Thymus (tissue), 11 donors: ENCODE data around the gene ARPIN. TPM values are rescaled to one million over a fixed set of nuclear protein-coding genes. Genes with fewer than 3 reads are reported as not detected.
"Not testable (repeated sequence)": the region's sequence is repeated elsewhere in the genome, so short reads cannot be mapped to it uniquely, and the experiment has no call there.

Experiments
- DNase-seq, 9 donors: peaks; one replicate each; pipeline ENCODE4 v3.0.0-alpha.2; 2013; ENCODE audit warnings: low spot score in 9 of 9, low read depth in 6 of 9, missing footprints in 1 of 9
- H3K27ac ChIP-seq, 2 donors: one replicate each; pipeline ENCODE4 v1.5.1; 2013; ENCODE audit warnings: control low read depth in 1 of 2, low read depth in 1 of 2, low read length in 1 of 2, mild to moderate bottlenecking in 1 of 2, moderate library complexity in 1 of 2
- H3K27me3 ChIP-seq, 2 donors: one replicate each; pipeline ENCODE4 v1.5.1; 2013; ENCODE audit warnings: low read length in 1 of 2; ENCODE audit not compliant: control insufficient read depth in 2 of 2, insufficient read depth in 1 of 2
- H3K36me3 ChIP-seq, 2 donors: one replicate each; pipeline ENCODE4 v1.5.1; 2013; ENCODE audit warnings: low read length in 1 of 2, mild to moderate bottlenecking in 1 of 2, moderate library complexity in 1 of 2; ENCODE audit not compliant: control insufficient read depth in 2 of 2, insufficient read depth in 2 of 2
- H3K4me1 ChIP-seq, 2 donors: one replicate each; pipeline ENCODE4 v1.5.1; 2013; ENCODE audit warnings: low read length in 2 of 2; ENCODE audit not compliant: control insufficient read depth in 2 of 2, insufficient read depth in 2 of 2
- H3K4me3 ChIP-seq, 2 donors: one replicate each; pipeline ENCODE4 v1.5.1; 2013; ENCODE audit warnings: low read length in 2 of 2, control low read depth in 1 of 2, mild to moderate bottlenecking in 1 of 2
- H3K9me3 ChIP-seq, 2 donors: one replicate each; pipeline ENCODE4 v1.5.1; 2013; ENCODE audit warnings: low read length in 1 of 2, mild to moderate bottlenecking in 1 of 2; ENCODE audit not compliant: control insufficient read depth in 2 of 2, insufficient read depth in 1 of 2
- WGBS: extraction: QIAGEN DNeasy Blood & Tissue Kit; methylation state at CpG from one replicate; pipeline ENCODE4 v1.1.7; 2013; 5-methylcytosine and 5-hydroxymethylcytosine counted together
- polyA plus RNA-seq: library from polyadenylated mRNA; stranded (reverse); fragments of 200-250 nt; gene quantifications from one replicate; pipeline ENCODE4 v1.2.3, GENCODE V29; 2013
- total RNA-seq: library from RNA; stranded (reverse); fragments of 120-200 nt; gene quantifications from one replicate; pipeline ENCODE4 v1.2.4, GENCODE V29; 2013
- donor health status: healthy.

Gene ARPIN
- total and polyA plus RNA-seq, 2 donors, result 2.7 to 7.8 TPM

DNA sequence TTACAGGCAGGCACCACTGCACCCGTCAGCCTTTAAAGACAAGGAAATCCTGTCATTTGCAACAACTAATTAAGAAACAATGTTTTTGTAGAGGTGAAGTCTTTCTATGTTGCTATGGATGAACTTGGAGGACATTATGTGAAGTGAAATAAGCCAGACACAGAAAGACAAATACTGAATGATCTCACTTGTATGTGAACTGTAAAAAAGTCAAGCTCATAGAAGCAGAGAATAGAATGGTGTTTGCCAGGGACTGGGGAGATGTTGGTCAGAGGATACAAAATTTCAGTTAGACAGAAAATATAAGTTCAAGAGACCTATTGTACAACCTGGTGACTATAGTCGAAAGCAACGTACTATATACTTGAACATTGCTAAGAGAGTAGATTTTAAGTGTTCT lies 27.2 kb upstream of the ARPIN start:
- Histone ChIP-seq H3K9me3 (no peaks in the 10 kb centered on the region), H3K36me3 (no peaks in the 10 kb centered on the region), H3K4me3 (no peak overlapping the region), H3K4me1 (peaks cover 4 to 17% of the 10 kb centered on the region in 2 donors), H3K27me3 (no peaks in the 10 kb centered on the region), H3K27ac (no peak overlapping the region)
- WGBS, result 98% methylated on average over 3 of the region's 3 CpGs
- no peak for DNase-seq

DNA sequence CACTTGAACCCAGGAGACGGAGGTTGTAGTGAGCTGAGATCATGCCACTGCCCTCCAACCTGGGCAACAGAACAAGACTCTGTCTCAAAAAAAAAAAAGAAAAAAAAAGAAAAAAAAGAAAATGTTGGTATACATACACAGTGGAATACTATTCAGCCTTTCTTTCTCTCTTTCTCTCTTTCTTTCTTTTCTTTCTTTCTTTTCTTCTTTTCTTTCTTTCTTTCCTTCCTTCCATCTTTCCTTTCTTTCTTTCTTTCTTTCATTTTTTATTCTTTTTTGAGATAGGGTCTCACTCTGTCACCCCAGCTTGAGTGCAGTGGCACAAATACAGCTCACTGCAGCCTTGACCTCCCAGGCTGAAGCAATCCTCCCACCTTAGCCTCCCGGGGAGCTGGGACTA lies 26.6 kb upstream of the ARPIN start:
- H3K27ac ChIP-seq, H3K36me3 ChIP-seq, H3K9me3 ChIP-seq, DNase-seq, H3K27me3 ChIP-seq, H3K4me3 ChIP-seq: not testable (repeated sequence)
- whole genome bisulfite sequencing, result 96% methylated on average over 2 of the region's 2 CpGs
- peaks cover 4 to 17% of the 10 kb centered on the region in 2 donors for H3K4me1 ChIP-seq

DNA sequence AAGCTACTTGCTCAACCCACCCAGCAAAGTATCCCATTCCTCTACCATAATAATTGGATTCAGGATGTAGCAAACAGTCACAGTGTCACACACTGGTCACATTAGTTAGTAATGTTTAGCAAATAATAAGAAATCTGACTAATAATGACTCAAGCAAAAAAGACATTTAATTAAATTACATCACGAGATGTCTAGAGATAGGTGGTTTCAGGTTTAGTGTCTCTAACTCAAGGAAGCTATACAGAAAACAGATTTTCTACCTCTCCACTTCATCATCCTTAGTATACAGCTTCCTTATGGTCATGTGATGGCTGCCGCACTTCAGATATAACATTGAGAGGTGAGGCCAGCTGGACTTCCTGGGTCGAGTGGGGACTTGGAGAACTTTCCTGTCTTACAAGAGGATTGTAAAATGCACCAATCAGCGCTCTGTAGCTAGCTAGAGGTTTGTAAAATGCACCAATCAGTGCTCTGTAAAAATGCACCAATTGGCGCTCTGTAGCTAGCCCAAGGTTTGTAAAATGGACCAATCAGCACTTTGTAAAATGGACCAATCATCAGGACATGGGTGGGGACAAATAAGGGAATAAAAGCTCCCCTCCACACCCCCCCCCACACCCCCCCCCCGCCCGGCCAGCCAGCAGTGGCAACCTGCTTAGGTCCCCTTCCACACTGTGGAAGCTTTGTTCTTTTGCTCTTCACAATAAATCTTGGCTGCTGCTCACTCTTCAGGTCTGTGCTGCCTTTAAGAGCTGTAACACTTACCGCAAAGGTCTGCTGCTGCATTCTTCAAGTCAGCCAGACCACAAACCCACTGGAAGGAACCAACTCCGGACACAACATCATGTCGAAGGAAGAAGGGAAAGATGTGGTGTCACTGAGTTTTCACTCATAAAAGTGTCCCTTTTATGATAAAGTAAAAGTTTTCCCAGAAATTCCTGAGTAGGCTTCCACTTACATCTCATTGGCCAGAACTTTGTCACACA lies 24.9 kb upstream of the ARPIN start:
- Histone ChIP-seq H3K27me3 (no peaks in the 10 kb centered on the region), H3K4me1 (peaks cover 4 to 17% of the 10 kb centered on the region in 2 donors), H3K36me3 (no peaks in the 10 kb centered on the region), H3K4me3 (no peak overlapping the region), H3K27ac (no peak overlapping the region), H3K9me3 (no peaks in the 10 kb centered on the region)
- peak in 1 of 9 donors; percentile 12 for DNase-seq
- 48% methylated on average over 10 of the region's 10 CpGs for WGBS

DNA sequence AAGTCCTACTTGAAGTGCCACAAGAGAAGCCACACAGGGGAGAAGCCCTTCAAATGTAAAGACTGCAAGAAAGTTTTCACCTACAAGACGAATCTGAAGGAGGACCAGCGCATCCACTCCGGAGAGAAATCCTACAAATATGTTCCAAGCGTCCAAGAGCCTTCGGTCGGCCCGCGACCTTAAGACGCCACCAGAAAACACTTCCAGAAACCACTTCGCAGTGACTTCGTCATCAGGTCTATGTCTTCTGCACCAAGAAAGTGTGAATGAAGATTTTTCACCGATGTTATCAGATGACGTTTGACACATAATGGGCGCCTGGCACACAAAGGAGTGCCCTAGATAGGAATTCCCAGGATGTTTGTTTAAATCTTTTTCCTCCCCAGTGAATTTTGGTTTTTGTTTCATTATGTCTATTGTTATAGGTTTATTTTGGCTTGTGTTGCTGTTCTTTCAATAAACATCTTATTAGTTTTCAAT lies 24.1 kb upstream of the ARPIN start:
- DNase-seq, result no peak
- Histone ChIP-seq H3K27me3 (no peaks in the 10 kb centered on the region), H3K4me3 (no peak overlapping the region), H3K4me1 (peaks cover 4 to 17% of the 10 kb centered on the region in 2 donors), H3K36me3 (no peaks in the 10 kb centered on the region), H3K27ac (no peak overlapping the region), H3K9me3 (no peaks in the 10 kb centered on the region)
- 93% methylated on average over 14 of the region's 14 CpGs for WGBS

DNA sequence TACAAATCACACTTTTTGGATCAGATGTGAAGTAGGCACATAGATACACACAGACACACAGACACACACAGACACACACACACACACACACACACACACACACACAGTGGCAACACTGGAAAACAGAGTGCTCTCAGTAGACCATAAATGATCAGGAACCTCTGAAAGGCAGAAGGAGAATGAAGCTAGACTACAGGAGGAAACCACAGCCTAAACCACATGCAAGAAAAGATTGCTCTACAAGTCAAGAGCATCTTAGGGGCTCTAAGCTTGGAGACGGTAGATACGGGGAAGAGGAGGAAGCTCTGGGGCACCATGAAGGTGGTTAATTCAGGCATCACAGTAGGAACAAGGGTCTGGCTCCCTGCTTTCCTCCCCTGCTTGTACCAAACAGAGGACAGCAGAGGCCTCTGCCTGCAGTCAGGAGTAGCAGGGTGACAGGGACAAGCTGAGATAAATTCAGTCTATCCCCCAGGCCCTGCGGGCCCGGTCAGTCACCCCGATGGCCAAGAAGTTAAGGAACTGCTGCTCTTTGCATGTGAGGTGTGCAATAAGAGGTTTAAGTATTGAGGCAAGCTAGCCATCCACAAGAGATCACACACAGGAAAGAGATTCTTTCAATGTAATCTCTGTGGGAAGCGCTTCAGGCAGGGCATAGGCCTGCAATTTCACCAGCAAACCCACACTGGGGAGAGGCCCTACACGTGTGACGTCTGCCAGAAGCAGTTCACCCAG lies 23.5 kb upstream of the ARPIN start:
- WGBS, result 39% methylated on average over 8 of the region's 8 CpGs
- DNase-seq, result peak; percentile 65 to 93 (median 81)
- Histone ChIP-seq H3K4me3 (no peak overlapping the region), H3K27me3 (no peaks in the 10 kb centered on the region), H3K36me3 (no peaks in the 10 kb centered on the region), H3K4me1 (peaks cover 4 to 17% of the 10 kb centered on the region in 2 donors), H3K9me3 (no peaks in the 10 kb centered on the region), H3K27ac (peak overlapping the region in 1 of 2 donors; percentile 63)

DNA sequence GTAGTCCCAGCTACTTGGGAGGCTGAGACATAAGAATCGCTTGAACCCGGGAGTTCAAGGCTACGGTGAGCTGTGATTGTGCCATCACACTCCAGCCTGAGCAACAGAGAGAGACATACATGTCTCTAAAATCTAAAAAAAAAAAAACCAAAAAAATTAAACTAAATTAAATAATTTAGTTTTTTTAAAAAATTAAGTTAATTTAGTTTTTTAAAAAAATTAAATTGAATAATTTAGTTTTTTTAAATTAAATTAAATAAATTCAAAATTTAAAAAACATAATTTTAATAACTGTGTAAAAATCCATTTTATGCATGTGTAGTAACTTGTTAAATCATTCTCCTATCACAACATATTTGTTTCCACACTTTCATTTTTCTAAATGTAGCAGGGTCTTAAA lies 20.1 kb upstream of the ARPIN start:
- WGBS, result 99% methylated on average over 3 of the region's 3 CpGs
- H3K36me3 ChIP-seq, result no peaks in the 10 kb centered on the region

DNA sequence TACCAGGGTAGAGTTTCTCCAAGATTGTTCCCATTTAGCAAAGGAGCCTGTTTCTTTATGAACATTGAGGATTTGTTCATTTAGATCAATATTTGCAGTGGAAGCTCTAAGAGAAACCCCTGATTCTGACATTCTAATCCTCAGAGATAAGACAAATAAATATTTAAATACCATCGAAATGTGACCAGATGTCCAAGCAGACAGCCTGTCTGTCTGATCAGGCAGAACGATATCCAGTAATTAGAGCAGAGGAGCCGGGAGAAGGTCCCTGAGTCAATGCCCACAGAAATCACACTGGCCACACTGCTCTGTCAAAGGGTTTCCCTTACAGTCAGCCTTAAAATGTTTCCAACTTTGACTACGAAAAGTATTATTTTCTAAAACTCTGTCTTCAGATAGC lies 15.7 kb upstream of the ARPIN start:
- no peaks in the 10 kb centered on the region for H3K27me3 ChIP-seq
- no peak for DNase-seq
- no peaks in the 10 kb centered on the region for H3K4me1 ChIP-seq
- H3K27ac ChIP-seq, result no peak overlapping the region
- WGBS, result 94% methylated on average over 4 of the region's 4 CpGs
- H3K36me3 ChIP-seq, result no peaks in the 10 kb centered on the region
- H3K9me3 ChIP-seq, result no peaks in the 10 kb centered on the region
- H3K4me3 ChIP-seq, result no peak overlapping the region

More for the DNA sequence above, 20.1 kb upstream of the ARPIN start:
- Histone ChIP-seq H3K9me3 (no peaks in the 10 kb centered on the region), H3K27me3 (no peaks in the 10 kb centered on the region), H3K4me1 (peaks cover 4 to 17% of the 10 kb centered on the region in 2 donors), H3K27ac (no peak overlapping the region), H3K4me3 (no peak overlapping the region)
- DNase-seq, result no peak

DNA sequence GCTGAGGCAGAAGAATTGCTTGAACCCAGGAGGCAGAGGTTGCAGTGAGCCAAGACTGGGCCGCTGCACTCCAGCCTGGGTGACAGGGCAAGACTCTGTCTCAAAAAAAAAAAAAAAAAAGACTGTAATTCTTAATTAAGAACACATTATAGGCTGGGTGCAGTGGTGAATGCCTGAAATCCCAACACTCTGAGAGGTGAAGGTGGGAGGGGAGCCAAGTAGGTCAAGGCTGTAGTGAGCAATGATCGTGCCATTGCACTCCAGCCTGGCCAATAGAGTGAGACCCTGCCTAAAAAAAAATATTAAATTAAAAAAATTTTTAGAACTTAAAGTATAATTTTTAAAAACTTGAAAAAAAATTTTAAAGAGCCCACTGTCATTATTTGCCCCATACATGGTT lies 13.4 kb upstream of the ARPIN start:
- 93% methylated on average over 2 of the region's 2 CpGs for WGBS
- Histone ChIP-seq H3K4me1 (no peaks in the 10 kb centered on the region), H3K27me3 (no peaks in the 10 kb centered on the region), H3K27ac (no peak overlapping the region), H3K4me3 (no peak overlapping the region), H3K9me3 (no peaks in the 10 kb centered on the region), H3K36me3 (no peaks in the 10 kb centered on the region)
- DNase-seq, result no peak
